ENCODE results near the gene CRISPLD2. TPM values are rescaled to one million over a fixed set of nuclear protein-coding genes. Genes with fewer than 3 reads are reported as not detected.

CRISPLD2 gene
- total RNA-seq, 1 donor = 40.2 TPM

- TF ChIP-seq CTCF (IDR thresholded peaks at IDR 0.05; ENCODE audit: extremely low read depth, low read depth, low read length) = no peak
- peak; percentile 69 for DNase-seq (ENCODE audit: insufficient read length, low spot score, missing footprints)
- peaks cover 6% of the 10 kb centered on the region for H3K36me3 ChIP-seq (ENCODE audit: insufficient read depth, low read length)
- H3K27ac ChIP-seq (ENCODE audit: low read depth, low read length) = no peak overlapping the region
- H3K9me3 ChIP-seq (ENCODE audit: low read depth, low read length) = no peaks in the 10 kb centered on the region
- no peaks in the 10 kb centered on the region for H3K27me3 ChIP-seq (ENCODE audit: insufficient read depth, low read length)
- no peaks in the 10 kb centered on the region for H4K20me1 ChIP-seq (ENCODE audit: insufficient read depth, low read length)
- H3K4me1 ChIP-seq (ENCODE audit: insufficient read depth, low read length) = peaks cover 27% of the 10 kb centered on the region
- no peak overlapping the region for H3K4me2 ChIP-seq (ENCODE audit: insufficient read depth, low read length)
- no peak overlapping the region for H3K4me3 ChIP-seq (ENCODE audit: insufficient read depth, low read length)
- no peak overlapping the region for H2AFZ ChIP-seq (ENCODE audit: low read length)
- no peaks in the 10 kb centered on the region for H3K79me2 ChIP-seq (ENCODE audit: insufficient read depth, low read length)
Measured at GRCh38 chr16:84843149-84844048, 23.6 kb downstream of the CRISPLD2 start.

- no peaks in the 10 kb centered on the region for H3K79me2 ChIP-seq (ENCODE audit: insufficient read depth, low read length)
- H3K36me3 ChIP-seq (ENCODE audit: insufficient read depth, low read length) = peaks cover 6% of the 10 kb centered on the region
- no peak overlapping the region for H2AFZ ChIP-seq (ENCODE audit: low read length)
- DNase-seq (ENCODE audit: insufficient read length, low spot score, missing footprints) = peak; percentile 73
- H3K27ac ChIP-seq (ENCODE audit: low read depth, low read length) = no peak overlapping the region
- no peaks in the 10 kb centered on the region for H3K9me3 ChIP-seq (ENCODE audit: low read depth, low read length)
- TF ChIP-seq CTCF (IDR thresholded peaks at IDR 0.05; ENCODE audit: extremely low read depth, low read depth, low read length) = no peak
- no peak overlapping the region for H3K4me3 ChIP-seq (ENCODE audit: insufficient read depth, low read length)
- H3K4me1 ChIP-seq (ENCODE audit: insufficient read depth, low read length) = peaks cover 22% of the 10 kb centered on the region
- no peaks in the 10 kb centered on the region for H4K20me1 ChIP-seq (ENCODE audit: insufficient read depth, low read length)
- H3K27me3 ChIP-seq (ENCODE audit: insufficient read depth, low read length) = no peaks in the 10 kb centered on the region
- H3K4me2 ChIP-seq (ENCODE audit: insufficient read depth, low read length) = no peak overlapping the region
Measured at GRCh38 chr16:84844049-84844350, 24.2 kb downstream of the CRISPLD2 start.

DNA sequence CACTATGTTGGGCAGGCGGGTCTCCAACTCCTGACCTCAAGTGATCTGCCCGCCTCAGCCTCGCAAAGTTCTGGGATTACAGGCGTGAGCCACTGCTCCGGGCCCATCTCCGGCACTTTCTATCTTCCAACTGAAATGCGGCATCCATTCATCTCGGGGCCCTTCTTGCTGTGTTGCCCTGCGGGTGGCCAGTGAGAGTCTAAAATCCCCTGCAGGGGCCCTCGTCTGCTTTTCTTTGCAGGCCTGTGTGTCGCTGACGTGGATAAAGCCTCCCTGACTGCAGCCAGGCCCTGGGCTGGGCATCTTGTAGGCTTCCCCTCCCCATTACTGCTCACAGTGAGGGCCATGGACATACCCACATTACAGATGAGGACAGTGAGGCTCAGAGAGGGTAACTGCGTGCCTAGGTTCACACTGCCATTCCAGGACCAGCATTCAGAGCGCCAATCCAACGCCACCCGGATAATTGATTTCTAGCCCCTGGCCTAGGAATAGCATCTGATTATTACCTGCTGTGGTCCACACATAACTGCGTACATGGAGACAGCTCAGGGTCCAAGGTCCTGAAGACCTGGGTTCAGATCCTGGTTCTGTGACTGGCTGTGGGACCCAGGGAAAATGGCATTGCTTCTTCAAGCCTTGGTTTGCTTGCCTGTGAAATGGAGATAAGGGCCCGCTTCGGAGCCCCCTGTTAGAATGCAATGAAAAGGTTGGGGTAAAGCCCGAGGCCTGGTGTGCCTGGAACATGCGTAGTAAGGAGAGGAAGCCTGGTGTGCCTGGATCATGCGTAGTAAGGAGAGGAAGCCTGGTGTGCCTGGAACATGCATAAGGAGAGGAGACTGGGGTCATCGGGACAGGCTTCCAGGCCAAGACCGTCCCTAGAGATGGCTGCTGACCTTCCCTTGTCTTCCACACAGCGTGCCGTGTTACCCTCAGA, 25.0 kb downstream of the CRISPLD2 start:
- no peaks in the 10 kb centered on the region for H4K20me1 ChIP-seq (ENCODE audit: insufficient read depth, low read length)
- peaks cover 6% of the 10 kb centered on the region for H3K36me3 ChIP-seq (ENCODE audit: insufficient read depth, low read length)
- H3K27me3 ChIP-seq (ENCODE audit: insufficient read depth, low read length) = no peaks in the 10 kb centered on the region
- TF ChIP-seq CTCF (IDR thresholded peaks at IDR 0.05; ENCODE audit: extremely low read depth, low read depth, low read length) = no peak
- no peaks in the 10 kb centered on the region for H3K9me3 ChIP-seq (ENCODE audit: low read depth, low read length)
- peaks cover 14% of the 10 kb centered on the region for H3K4me1 ChIP-seq (ENCODE audit: insufficient read depth, low read length)
- no peak overlapping the region for H3K4me3 ChIP-seq (ENCODE audit: insufficient read depth, low read length)
- no peak overlapping the region for H3K27ac ChIP-seq (ENCODE audit: low read depth, low read length)
- peak; percentile 63 for DNase-seq (ENCODE audit: insufficient read length, low spot score, missing footprints)
- no peak overlapping the region for H2AFZ ChIP-seq (ENCODE audit: low read length)
- H3K4me2 ChIP-seq (ENCODE audit: insufficient read depth, low read length) = no peak overlapping the region
- no peaks in the 10 kb centered on the region for H3K79me2 ChIP-seq (ENCODE audit: insufficient read depth, low read length)
